PC-9 (cell line): Measurements from ENCODE around the gene CLCN1.

Source experiments
- CTCF ChIP-seq: fragments of 200-600 bp; sonication (generic); conservative IDR thresholded peaks from 2 replicates; pipeline ENCODE4 v1.6.1; 2017; ENCODE audit warnings: mixed run types, antibody characterized with exemption, mild to moderate bottlenecking, moderate library complexity
- EZH2 ChIP-seq: fragments of 200-600 bp; sonication (generic); IDR thresholded peaks from 2 replicates; pipeline ENCODE4 v1.8.0; 2017; ENCODE audit warnings: antibody characterized with exemption, low read depth

- TF ChIP-seq CTCF (no peak), EZH2 (no peak)
These were observed 40.6 kb downstream of the CLCN1 start for GRCh38 chr7:143356414-143357050.
